Hippocampal formation (tissue), 2 donors: ENCODE measurements around the gene CCDC127.
A peak's percentile ranks its signal among the peaks of the same experiment; 100 is the strongest.

ENCODE experiments used
- DNase-seq, 2 donors: peaks; one replicate each; lab custom pipeline; 2025; lab: John Stamatoyannopoulos, UW

CCDC127 gene

DNA sequence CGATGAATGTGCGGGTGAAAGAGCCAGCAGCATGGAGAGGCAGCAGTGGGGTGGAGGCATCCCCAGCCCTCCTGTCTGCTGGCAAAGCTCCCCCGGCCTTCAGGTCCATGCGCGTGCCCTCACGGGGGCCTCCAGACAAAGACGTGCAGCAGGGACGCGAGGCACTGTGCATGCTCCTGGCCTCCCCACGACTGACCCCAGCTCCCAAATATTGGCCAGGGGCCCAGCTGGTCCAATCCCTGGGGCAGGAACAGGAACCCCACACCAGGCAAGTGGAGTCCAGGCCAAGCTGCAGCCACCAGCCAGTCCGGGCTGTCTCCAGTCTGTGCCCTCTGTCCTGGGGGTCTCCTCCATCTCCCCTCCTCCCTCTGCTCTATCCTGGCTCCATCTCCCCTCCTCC is 60.2 kb downstream of the CCDC127 start:
- no peak for DNase-seq

DNA sequence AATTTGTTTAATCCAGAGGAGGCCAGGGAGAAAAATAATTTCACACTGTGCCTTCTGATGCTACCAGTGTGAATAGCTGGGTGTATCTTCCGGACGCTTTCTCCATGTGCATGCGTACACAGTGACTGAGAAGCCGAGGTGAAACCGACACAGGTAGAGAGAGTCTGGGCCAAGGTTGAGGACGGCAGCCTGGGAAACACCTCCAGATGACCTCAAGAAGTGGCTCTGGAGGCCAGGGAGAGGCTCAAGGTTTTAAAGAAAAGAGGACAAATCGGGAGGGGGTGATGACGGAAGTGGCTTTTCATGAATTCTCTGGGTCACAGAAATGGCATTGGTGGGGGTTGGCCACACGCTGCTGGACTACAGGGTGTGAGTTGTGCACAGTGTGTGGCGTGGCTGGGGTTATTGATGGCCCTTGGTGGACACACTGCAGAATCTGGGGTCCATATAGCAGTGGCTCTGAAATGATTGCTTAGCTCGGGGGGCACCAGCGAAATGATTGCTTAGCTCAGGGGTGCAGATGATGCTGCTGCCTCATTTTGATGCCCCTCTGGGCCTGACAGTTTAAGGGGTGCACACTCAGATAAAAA is 60.7 kb downstream of the CCDC127 start:
- no peak for DNase-seq

DNA sequence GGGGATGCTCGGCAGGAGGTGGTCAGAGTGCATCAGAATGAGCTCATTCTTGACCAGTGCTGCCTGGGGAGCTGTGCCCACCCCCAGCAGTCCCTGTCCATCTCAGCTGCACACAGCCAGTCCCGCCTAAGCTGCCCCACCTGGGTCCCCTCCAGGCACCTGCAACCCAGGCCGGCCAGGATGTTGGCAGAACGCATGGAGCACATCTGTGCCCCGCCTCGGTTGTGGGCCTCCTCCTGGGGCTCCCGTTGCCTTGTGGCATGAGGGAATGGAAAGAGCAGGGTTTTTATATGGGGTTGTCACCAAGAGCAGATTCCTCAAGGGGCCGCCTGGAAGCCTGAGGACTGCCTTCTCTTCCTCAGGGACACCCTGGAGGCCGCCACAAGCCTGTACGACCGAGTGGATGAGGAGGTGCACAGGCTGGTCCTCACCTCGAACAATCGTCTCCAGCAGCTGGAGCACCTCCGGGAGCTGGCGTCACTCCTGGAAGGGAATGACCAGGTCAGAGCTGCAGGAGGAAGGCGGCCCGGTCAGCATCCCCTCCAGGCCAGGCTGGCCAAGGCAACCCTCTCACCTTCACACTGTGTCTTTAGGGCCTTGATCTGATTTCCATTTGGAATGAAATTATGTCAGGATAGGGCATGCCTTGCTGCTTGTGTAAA is 61.4 kb downstream of the CCDC127 start:
- no peak for DNase-seq

GRCh38 chr5:155651-156410 is 62.1 kb downstream of the CCDC127 start:
- no peak for DNase-seq

DNA sequence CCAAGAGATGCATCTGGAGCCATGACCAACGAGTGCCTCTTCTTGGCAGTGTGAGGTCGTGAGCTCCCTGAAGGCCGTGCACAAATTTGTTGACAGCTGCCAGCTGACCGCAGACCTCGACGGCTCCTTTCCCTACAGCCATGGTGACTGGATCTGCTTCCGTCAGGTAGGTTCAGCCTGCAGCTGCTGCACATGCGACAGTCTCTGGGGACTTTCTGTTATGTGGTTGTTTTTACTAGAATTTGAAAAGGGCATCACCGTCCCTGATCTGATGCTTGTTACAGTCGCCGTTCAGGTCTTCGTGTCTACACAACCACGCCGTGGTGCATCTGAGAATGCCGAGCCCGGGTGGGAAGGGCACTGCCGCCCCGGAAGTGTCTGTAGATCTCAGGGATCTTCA is 63.1 kb downstream of the CCDC127 start:
- DNase-seq: no peak

- no peak for DNase-seq
These were observed 63.7 kb downstream of the CCDC127 start for GRCh38 chr5:154236-154635.

DNA sequence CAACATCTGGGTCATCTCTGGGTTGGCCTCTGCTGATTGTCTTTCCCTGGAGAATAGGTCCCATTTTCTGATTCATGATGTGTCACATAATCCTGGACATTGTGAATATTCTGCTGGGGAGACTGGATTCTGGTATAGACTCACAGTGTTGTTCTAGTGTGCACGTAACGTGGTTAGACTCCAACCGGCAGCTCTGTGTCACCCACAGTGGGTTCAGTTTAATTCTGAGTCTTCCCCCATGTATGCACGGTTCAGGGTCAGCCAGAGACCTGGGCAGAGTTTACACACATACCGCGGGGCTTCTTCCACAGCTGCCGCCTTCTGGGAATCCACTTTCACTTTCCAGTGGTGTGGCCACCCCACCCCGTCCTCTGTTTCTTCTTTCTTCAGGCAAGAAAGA is 64.7 kb downstream of the CCDC127 start:
- DNase-seq: no peak

- no peak for DNase-seq
These were observed 65.9 kb downstream of the CCDC127 start for GRCh38 chr5:152077-152476.

DNA sequence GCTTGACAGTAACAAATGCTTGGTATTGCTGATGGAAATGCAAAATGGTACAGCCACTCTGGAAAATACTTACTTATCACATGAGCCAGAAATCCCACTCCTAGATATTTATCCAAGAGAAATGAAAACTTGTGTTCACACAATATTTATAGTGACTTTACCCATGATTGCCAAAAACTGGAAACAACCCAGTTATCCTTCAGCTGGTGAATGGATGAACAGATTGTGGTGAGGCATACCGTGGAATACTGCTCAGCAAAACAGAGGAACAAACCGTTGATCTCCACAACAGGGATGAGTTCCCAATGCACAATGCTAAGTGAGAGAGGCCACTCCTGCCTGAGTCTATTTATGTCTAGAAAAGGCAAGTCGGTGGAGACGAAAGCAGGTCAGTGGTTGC is 67.2 kb downstream of the CCDC127 start:
- DNase-seq: peak in 1 of 2 donors; percentile 4

- DNase-seq: no peak
These were observed 68.0 kb downstream of the CCDC127 start for GRCh38 chr5:149745-150485.

- no peak for DNase-seq
These were observed 70.2 kb downstream of the CCDC127 start for GRCh38 chr5:147751-148150.
